RWPE2 (cell line): Measurements from ENCODE around the gene TRPM8.
A peak's percentile ranks its signal among the peaks of the same experiment; 100 is the strongest.

Experiments
- ATAC-seq: fragments of 200-7000 bp; cut with Tn5 transposase; 3 replicates; pipeline ENCODE4 v1.9.1; 2021; ENCODE audit warnings: low read depth
- DNase-seq: peaks from one replicate; pipeline ENCODE4 v3.0.0-alpha.2; 2020; ENCODE audit warnings: low spot score
- H3K27ac ChIP-seq: fragments of 450-650 bp; 2 replicates; pipeline ENCODE4 v1.5.1; 2017; ENCODE audit warnings: mild to moderate bottlenecking; ENCODE audit not compliant: poor library complexity, severe bottlenecking
- H3K27me3 ChIP-seq: fragments of 250-450 bp; sonication (Bioruptor Pico); 2 replicates; pipeline ENCODE4 v1.5.1; 2021; ENCODE audit warnings: mild to moderate bottlenecking, moderate library complexity; ENCODE audit not compliant: insufficient read depth, poor library complexity, severe bottlenecking
- H3K36me3 ChIP-seq: fragments of 250-450 bp; sonication (Bioruptor Pico); 2 replicates; pipeline ENCODE4 v1.5.1; 2020; ENCODE audit warnings: low read depth, mild to moderate bottlenecking, moderate library complexity
- H3K4me1 ChIP-seq: fragments of 250-450 bp; sonication (Bioruptor Pico); 2 replicates; pipeline ENCODE4 v1.5.1; 2021; ENCODE audit warnings: mild to moderate bottlenecking, moderate library complexity; ENCODE audit not compliant: insufficient read depth, poor library complexity, severe bottlenecking
- H3K4me3 ChIP-seq: fragments of 250-450 bp; sonication (Bioruptor Pico); 2 replicates; pipeline ENCODE4 v1.5.1; 2021; ENCODE audit warnings: mild to moderate bottlenecking, moderate library complexity; ENCODE audit not compliant: severe bottlenecking
- H3K9me3 ChIP-seq: fragments of 250-450 bp; sonication (Bioruptor Pico); 2 replicates; pipeline ENCODE4 v1.5.1; 2021; ENCODE audit warnings: mild to moderate bottlenecking, moderate library complexity; ENCODE audit not compliant: severe bottlenecking
- TF ChIP-seq, protein P1 (sequence below): fragments of 450-650 bp; IDR thresholded peaks from one replicate; pipeline ENCODE4 v1.5.1; 2017; ENCODE audit warnings: mild to moderate bottlenecking, moderate library complexity; ENCODE audit not compliant: poor library complexity, severe bottlenecking

Gene TRPM8

DNA sequence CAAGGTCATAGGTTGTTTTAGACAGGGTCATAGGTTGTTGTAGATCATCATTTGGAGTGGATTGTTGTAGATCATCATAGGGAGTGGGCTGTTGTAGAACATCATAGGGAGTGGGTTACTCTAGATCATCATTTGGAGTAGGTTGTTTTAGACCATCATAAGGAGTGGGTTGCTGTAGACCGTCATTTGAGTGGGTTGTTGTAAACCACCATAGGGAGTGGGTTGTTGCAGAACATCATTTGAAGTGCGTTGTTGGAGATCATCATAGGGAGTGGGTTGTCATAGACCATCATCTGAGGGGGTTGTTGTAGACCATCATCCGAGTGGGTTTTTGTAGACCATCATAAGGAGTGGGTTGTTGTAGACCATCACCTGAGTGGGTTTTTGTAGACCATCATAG, 9.5 kb upstream of the TRPM8 start:
- Histone ChIP-seq H3K9me3 (no peaks in the 10 kb centered on the region), H3K27me3 (no peaks in the 10 kb centered on the region), H3K27ac (no peak overlapping the region), H3K4me3 (no peak overlapping the region), H3K4me1 (no peaks in the 10 kb centered on the region), H3K36me3 (no peaks in the 10 kb centered on the region)
- DNase-seq, result no peak
- TF ChIP-seq, protein P1, sequence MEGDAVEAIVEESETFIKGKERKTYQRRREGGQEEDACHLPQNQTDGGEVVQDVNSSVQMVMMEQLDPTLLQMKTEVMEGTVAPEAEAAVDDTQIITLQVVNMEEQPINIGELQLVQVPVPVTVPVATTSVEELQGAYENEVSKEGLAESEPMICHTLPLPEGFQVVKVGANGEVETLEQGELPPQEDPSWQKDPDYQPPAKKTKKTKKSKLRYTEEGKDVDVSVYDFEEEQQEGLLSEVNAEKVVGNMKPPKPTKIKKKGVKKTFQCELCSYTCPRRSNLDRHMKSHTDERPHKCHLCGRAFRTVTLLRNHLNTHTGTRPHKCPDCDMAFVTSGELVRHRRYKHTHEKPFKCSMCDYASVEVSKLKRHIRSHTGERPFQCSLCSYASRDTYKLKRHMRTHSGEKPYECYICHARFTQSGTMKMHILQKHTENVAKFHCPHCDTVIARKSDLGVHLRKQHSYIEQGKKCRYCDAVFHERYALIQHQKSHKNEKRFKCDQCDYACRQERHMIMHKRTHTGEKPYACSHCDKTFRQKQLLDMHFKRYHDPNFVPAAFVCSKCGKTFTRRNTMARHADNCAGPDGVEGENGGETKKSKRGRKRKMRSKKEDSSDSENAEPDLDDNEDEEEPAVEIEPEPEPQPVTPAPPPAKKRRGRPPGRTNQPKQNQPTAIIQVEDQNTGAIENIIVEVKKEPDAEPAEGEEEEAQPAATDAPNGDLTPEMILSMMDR, result no peak
- ATAC-seq, result no peak

DNA sequence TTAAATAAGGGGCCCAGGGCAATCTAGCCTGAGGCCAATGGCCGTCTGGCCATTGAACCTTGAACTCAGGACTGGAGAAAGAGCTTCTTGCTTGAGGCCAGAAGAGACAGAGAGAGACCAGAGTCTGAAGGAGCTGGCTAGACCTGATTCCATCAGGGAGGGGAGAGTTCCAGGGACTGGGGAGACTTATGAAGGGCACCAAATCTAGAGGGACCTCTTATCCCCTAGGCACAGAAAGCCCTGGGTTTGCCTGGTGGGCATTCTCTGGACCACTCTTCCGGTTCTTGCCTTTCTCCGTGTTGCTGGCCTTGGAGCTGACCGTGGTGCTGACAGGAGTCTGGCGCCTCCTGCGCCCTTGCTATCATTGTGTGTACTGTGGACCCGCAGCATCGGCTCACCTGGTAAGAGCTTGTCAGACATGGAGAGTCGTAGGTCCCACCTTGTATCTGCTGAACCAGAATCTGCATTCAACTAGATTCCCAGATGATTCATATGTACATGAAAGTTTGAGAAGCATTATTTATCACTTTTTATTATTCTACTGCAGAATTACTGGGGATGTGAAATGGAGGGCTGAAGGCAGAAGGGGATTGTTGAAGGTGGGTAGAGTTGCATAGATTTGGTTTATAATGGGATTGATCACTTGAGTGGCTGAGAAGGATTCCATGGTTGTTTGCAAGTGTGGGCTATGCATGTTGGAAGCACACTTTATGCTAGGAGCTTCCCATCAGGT, 4.3 kb upstream of the TRPM8 start:
- H3K4me3 ChIP-seq, result no peak overlapping the region
- ATAC-seq, result peak; percentile 48; the same call in 1 of the 3 replicates
- TF ChIP-seq, protein P1, result no peak
- no peaks in the 10 kb centered on the region for H3K27me3 ChIP-seq
- no peaks in the 10 kb centered on the region for H3K4me1 ChIP-seq
- H3K36me3 ChIP-seq, result no peaks in the 10 kb centered on the region
- no peak for DNase-seq
- H3K9me3 ChIP-seq, result no peaks in the 10 kb centered on the region
- H3K27ac ChIP-seq, result no peak overlapping the region

DNA sequence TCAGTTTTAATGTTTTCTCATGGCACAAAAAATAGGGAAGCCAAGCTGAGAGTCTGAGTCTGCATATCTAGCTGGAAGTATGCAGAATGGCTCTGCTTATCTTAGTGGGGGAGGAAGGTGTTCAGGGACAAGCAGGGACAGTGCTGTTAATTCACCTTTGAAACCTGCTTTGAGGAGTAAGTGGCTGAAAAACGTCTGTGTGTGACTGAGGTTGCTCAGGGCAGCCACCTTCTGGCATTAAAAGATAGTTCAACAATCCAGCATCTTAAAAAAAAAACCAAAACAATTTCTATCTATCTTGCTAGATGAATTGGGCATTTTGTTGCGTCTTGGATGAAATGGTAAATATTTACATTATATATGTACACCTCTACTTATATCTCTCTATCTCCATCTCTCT, 2.0 kb upstream of the TRPM8 start:
- ATAC-seq (no peak), DNase-seq (no peak)
- no peaks in the 10 kb centered on the region for H3K27me3 ChIP-seq
- no peaks in the 10 kb centered on the region for H3K9me3 ChIP-seq
- no peaks in the 10 kb centered on the region for H3K4me1 ChIP-seq
- no peak overlapping the region for H3K27ac ChIP-seq
- no peaks in the 10 kb centered on the region for H3K36me3 ChIP-seq
- TF ChIP-seq, protein P1, result peak; percentile 49
- H3K4me3 ChIP-seq, result no peak overlapping the region

DNA sequence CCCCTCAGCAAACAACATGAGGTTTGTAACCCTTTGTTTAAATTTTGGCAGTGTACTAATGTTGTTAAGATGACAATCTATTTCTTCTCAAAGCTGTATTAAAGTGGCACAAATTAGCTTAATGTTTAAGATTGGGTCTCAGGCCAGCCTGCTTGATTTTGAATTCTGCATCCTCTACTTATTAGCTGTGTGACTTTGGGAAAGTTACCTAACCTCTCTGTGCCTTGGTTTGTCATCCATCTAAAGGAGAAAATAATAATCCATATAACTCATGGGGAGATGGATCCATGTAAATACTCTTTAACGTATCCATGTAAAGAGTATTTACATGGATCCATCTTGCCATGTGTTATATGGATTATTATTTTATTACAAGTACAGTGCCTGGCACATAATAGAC, 2.1 kb downstream of the TRPM8 start:
- Histone ChIP-seq H3K27ac (no peak overlapping the region), H3K9me3 (no peaks in the 10 kb centered on the region), H3K36me3 (no peaks in the 10 kb centered on the region), H3K4me1 (no peaks in the 10 kb centered on the region), H3K4me3 (no peak overlapping the region), H3K27me3 (no peaks in the 10 kb centered on the region)
- DNase-seq, result no peak
- TF ChIP-seq, protein P1, result no peak
- no peak for ATAC-seq

DNA sequence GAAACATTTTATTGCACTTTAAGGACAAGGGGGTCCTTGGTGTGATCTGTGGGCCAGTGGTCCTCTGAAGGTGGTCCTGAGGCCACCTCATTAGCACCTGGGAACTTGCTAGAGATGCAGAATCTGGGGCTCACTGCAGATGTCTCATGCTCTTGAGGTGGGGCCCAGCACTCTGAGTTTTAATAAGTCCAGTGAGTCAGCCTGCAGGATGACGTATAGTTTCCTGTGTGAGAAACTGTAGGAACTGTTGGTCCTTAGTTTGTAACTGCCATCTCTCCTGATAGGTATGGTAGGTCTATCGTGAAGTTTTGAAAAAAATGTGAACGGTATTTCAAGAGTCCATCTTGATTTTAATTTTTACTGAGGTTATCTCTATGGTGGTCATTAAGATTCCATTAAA, 2.8 kb downstream of the TRPM8 start:
- ATAC-seq, result no peak
- Histone ChIP-seq H3K36me3 (no peaks in the 10 kb centered on the region), H3K4me1 (no peaks in the 10 kb centered on the region), H3K9me3 (no peaks in the 10 kb centered on the region), H3K27ac (no peak overlapping the region), H3K27me3 (no peaks in the 10 kb centered on the region), H3K4me3 (no peak overlapping the region)
- no peak for DNase-seq
- TF ChIP-seq, protein P1, result no peak
